Measurements from ENCODE around the gene DDO. TPM values are rescaled to one million over a fixed set of nuclear protein-coding genes. Genes with fewer than 3 reads are reported as not detected.
A peak's percentile ranks its signal among the peaks of the same experiment; 100 is the strongest.

Gene DDO
- total and polyA plus RNA-seq, 2 experiments from 2014 or later, result 0.27 to 0.56 TPM

GRCh38 chr6:110364364-110365105 is 50.8 kb downstream of the DDO start:
- Histone ChIP-seq H3K27me3 (no peaks in the 10 kb centered on the region), H3K4me1 (ENCODE audit: low read depth) (peaks cover 13% of the 10 kb centered on the region), H3K9me3 (ENCODE audit: low read depth) (no peaks in the 10 kb centered on the region), H3K36me3 (no peaks in the 10 kb centered on the region), H3K4me3 (no peak overlapping the region), H3K27ac (no peak overlapping the region)
- DNase-seq (ENCODE audit: low read depth in 1 of 2, low spot score in 1 of 2), result no peak
- TF ChIP-seq, protein P1, sequence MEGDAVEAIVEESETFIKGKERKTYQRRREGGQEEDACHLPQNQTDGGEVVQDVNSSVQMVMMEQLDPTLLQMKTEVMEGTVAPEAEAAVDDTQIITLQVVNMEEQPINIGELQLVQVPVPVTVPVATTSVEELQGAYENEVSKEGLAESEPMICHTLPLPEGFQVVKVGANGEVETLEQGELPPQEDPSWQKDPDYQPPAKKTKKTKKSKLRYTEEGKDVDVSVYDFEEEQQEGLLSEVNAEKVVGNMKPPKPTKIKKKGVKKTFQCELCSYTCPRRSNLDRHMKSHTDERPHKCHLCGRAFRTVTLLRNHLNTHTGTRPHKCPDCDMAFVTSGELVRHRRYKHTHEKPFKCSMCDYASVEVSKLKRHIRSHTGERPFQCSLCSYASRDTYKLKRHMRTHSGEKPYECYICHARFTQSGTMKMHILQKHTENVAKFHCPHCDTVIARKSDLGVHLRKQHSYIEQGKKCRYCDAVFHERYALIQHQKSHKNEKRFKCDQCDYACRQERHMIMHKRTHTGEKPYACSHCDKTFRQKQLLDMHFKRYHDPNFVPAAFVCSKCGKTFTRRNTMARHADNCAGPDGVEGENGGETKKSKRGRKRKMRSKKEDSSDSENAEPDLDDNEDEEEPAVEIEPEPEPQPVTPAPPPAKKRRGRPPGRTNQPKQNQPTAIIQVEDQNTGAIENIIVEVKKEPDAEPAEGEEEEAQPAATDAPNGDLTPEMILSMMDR (IDR thresholded peaks at IDR 0.05; ENCODE audit: low read depth, low read length), result no peak

DNA sequence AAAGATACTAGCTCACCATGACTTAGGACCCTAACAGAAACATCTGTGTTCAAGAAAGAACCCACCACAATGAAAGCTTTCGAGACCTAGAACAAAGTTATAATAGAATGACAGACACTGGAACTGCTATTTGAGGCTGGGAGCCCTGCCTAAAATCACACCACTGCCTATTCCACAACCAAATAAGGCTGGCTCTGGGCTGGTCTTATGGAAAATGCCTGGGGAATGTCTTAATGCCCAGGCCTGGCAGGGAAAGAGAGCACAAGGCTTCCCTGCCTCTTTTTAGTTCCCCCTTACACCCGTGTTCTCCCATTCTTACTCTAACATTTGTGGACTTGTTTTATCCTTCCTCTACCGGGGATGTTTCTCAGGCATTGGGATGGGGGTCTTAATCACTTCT is 51.6 kb downstream of the DDO start:
- no peak for DNase-seq (ENCODE audit: low read depth in 1 of 2, low spot score in 1 of 2)
- Histone ChIP-seq H3K9me3 (ENCODE audit: low read depth) (no peaks in the 10 kb centered on the region), H3K36me3 (no peaks in the 10 kb centered on the region), H3K27me3 (no peaks in the 10 kb centered on the region), H3K4me1 (ENCODE audit: low read depth) (peaks cover 14% of the 10 kb centered on the region), H3K4me3 (no peak overlapping the region), H3K27ac (no peak overlapping the region)
- TF ChIP-seq, protein P1 (IDR thresholded peaks at IDR 0.05; ENCODE audit: low read depth, low read length), result no peak

- no peaks in the 10 kb centered on the region for H3K9me3 ChIP-seq (ENCODE audit: low read depth)
- H3K27me3 ChIP-seq, result no peaks in the 10 kb centered on the region
- H3K4me3 ChIP-seq, result no peak overlapping the region
- TF ChIP-seq, protein P1 (IDR thresholded peaks at IDR 0.05; ENCODE audit: low read depth, low read length), result no peak
- no peak for DNase-seq (ENCODE audit: low read depth in 1 of 2, low spot score in 1 of 2)
- H3K36me3 ChIP-seq, result no peaks in the 10 kb centered on the region
- peaks cover 13% of the 10 kb centered on the region for H3K4me1 ChIP-seq (ENCODE audit: low read depth)
- no peak overlapping the region for H3K27ac ChIP-seq
These were observed 54.7 kb downstream of the DDO start for GRCh38 chr6:110360676-110361075.

DNA sequence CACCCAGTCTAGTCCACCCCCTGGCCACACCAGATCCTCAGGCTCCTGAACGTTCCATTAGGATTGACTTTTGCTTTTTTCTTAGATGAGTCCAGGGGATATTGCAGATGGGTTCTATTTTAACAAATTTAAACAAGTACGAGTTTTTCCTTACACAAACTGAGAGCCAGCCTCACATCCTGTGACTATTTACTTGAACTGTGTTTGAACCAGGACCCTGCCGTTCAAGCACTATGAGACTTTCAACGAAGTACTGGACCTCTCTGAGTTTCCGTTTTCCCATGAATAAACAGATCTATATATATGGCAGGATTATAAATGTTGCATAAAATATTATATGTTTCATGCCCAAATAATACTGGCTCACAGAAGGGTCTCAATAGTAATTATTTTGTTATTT is 55.8 kb downstream of the DDO start:
- H3K27ac ChIP-seq, result no peak overlapping the region
- TF ChIP-seq, protein P1 (IDR thresholded peaks at IDR 0.05; ENCODE audit: low read depth, low read length), result no peak

DNA sequence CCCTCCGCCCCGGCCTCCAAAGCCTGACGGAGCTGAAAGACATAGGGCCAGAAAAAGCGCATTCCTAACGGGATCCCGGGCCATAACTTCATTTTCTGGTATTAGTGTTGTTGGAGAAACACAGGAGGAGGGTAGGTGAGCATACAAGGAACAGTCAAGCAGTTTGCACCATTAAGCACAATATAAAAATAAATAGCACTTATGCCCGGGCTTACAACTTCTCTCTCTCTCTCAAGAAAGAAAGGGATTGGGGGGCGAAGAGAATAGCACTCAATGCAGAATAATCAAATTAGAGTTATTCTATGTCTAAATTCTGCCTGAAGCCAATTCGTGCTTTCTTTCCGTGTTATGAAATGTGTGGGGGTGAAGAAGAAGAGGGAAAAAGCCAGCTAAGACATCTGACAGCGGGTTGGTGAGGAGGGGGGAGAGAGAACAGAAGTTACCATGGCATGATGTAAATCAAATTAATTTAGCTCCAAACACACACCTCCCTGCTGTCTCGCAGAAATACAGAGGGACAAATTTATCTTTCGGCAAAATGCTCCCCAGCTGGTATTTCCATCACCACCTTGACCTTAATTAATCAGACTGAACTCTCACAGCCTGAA is 56.7 kb downstream of the DDO start:
- Histone ChIP-seq H3K27ac (peak overlapping the region; percentile 82), H3K4me3 (peak overlapping the region; percentile 39), H3K9me3 (ENCODE audit: low read depth) (no peaks in the 10 kb centered on the region), H3K27me3 (no peaks in the 10 kb centered on the region), H3K36me3 (no peaks in the 10 kb centered on the region), H3K4me1 (ENCODE audit: low read depth) (peaks cover 30% of the 10 kb centered on the region)
- DNase-seq (ENCODE audit: low read depth in 1 of 2, low spot score in 1 of 2), result no peak
- TF ChIP-seq, protein P1 (IDR thresholded peaks at IDR 0.05; ENCODE audit: low read depth, low read length), result no peak

More for the DNA sequence above, 55.8 kb downstream of the DDO start:
- peaks cover 21% of the 10 kb centered on the region for H3K4me1 ChIP-seq (ENCODE audit: low read depth)
- no peaks in the 10 kb centered on the region for H3K27me3 ChIP-seq
- H3K4me3 ChIP-seq, result no peak overlapping the region
- DNase-seq (ENCODE audit: low read depth in 1 of 2, low spot score in 1 of 2), result no peak
- no peaks in the 10 kb centered on the region for H3K36me3 ChIP-seq
- H3K9me3 ChIP-seq (ENCODE audit: low read depth), result no peaks in the 10 kb centered on the region
